ENCODE data around the gene USP9X.
A peak's percentile ranks its signal among the peaks of the same experiment; 100 is the strongest.
"Not testable (repeated sequence)": the region's sequence is repeated elsewhere in the genome, so short reads cannot be mapped to it uniquely, and the experiment has no call there.

USP9X gene

GRCh38 chrX:41192880-41193279 is 107.6 kb downstream of the USP9X start:
- DNase-seq = no peak

- no peak for DNase-seq
These were observed 113.2 kb downstream of the USP9X start for GRCh38 chrX:41198410-41198809.

- DNase-seq = no peak
These were observed 115.5 kb downstream of the USP9X start for GRCh38 chrX:41200785-41201184.

- no peak for DNase-seq
These were observed 124.6 kb downstream of the USP9X start for GRCh38 chrX:41209853-41210252.

- no peak for DNase-seq
These were observed 139.4 kb downstream of the USP9X start for GRCh38 chrX:41224605-41225004.

- DNase-seq = no peak
These were observed 148.7 kb downstream of the USP9X start for GRCh38 chrX:41233988-41234387.

GRCh38 chrX:41234471-41234870 is 149.2 kb downstream of the USP9X start:
- not testable (repeated sequence) for DNase-seq

- DNase-seq = no peak
These were observed 149.7 kb downstream of the USP9X start for GRCh38 chrX:41234962-41235361.

GRCh38 chrX:41236629-41237028 is 151.4 kb downstream of the USP9X start:
- DNase-seq = no peak

- DNase-seq = no peak
These were observed 155.3 kb downstream of the USP9X start for GRCh38 chrX:41240509-41240908.

- DNase-seq = no peak
These were observed 156.7 kb downstream of the USP9X start for GRCh38 chrX:41241962-41242361.

- DNase-seq = no peak
These were observed 160.4 kb downstream of the USP9X start for GRCh38 chrX:41245641-41246040.

GRCh38 chrX:41250867-41251266 is 165.6 kb downstream of the USP9X start:
- no peak for DNase-seq

GRCh38 chrX:41257801-41258200 is 172.6 kb downstream of the USP9X start:
- DNase-seq = no peak

GRCh38 chrX:41258226-41258625 is 173.0 kb downstream of the USP9X start:
- no peak for DNase-seq

GRCh38 chrX:41258871-41259270 is 173.6 kb downstream of the USP9X start:
- no peak for DNase-seq

GRCh38 chrX:41259516-41259915 is 174.3 kb downstream of the USP9X start:
- DNase-seq = peak; percentile 29

- DNase-seq = no peak
These were observed 180.4 kb downstream of the USP9X start for GRCh38 chrX:41265615-41266014.

GRCh38 chrX:41273638-41274037 is 188.4 kb downstream of the USP9X start:
- no peak for DNase-seq

GRCh38 chrX:41275661-41276609 is 190.7 kb downstream of the USP9X start:
- peak; percentile 65 for DNase-seq

GRCh38 chrX:41276661-41277506 is 191.6 kb downstream of the USP9X start:
- DNase-seq = peak; percentile 43

GRCh38 chrX:41282307-41282706 is 197.1 kb downstream of the USP9X start:
- DNase-seq = not testable (repeated sequence)

- not testable (repeated sequence) for DNase-seq
These were observed 200.7 kb downstream of the USP9X start for GRCh38 chrX:41285928-41286327.
